GM12873 (cell line): ENCODE results near the gene ACRBP.

Source experiments
- TF ChIP-seq, protein P1 (sequence below): IDR thresholded peaks from 2 replicates; pipeline ENCODE4 v1.5.1; 2012; ENCODE audit warnings: low read depth, mild to moderate bottlenecking, moderate library complexity, low read length, control low read depth; ENCODE audit not compliant: insufficient read depth; ENCODE audit errors: missing control alignments

The ACRBP gene

DNA sequence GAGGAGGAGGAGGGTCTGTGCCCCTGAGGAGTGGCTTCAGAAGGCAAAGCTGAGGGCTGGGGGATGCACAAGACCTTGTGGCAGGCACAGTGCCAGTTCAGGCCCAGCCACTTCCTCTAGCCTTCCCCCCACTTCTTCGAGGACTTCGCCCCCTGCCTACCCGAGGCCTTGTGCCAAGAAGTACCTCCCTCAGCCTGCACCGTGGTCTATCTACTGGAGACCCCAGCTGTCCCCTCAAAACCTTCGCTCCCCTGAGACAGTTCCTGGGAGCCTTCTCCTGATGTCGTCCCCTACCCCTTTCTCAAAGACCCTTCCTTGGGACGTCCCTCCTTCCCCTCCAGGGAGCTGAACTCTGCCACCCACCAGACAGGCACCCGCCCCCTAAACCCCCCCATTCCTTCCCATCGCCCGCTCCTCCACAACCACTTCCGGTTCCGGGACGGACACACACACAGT, 41.3 kb upstream of the ACRBP start:
- TF ChIP-seq, protein P1, sequence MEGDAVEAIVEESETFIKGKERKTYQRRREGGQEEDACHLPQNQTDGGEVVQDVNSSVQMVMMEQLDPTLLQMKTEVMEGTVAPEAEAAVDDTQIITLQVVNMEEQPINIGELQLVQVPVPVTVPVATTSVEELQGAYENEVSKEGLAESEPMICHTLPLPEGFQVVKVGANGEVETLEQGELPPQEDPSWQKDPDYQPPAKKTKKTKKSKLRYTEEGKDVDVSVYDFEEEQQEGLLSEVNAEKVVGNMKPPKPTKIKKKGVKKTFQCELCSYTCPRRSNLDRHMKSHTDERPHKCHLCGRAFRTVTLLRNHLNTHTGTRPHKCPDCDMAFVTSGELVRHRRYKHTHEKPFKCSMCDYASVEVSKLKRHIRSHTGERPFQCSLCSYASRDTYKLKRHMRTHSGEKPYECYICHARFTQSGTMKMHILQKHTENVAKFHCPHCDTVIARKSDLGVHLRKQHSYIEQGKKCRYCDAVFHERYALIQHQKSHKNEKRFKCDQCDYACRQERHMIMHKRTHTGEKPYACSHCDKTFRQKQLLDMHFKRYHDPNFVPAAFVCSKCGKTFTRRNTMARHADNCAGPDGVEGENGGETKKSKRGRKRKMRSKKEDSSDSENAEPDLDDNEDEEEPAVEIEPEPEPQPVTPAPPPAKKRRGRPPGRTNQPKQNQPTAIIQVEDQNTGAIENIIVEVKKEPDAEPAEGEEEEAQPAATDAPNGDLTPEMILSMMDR = no peak

- TF ChIP-seq, protein P1 = no peak
These were observed 38.6 kb upstream of the ACRBP start for GRCh38 chr12:6685814-6686213.

- TF ChIP-seq, protein P1 = peak; percentile 65
These were observed 37.4 kb upstream of the ACRBP start for GRCh38 chr12:6684609-6685008.

DNA sequence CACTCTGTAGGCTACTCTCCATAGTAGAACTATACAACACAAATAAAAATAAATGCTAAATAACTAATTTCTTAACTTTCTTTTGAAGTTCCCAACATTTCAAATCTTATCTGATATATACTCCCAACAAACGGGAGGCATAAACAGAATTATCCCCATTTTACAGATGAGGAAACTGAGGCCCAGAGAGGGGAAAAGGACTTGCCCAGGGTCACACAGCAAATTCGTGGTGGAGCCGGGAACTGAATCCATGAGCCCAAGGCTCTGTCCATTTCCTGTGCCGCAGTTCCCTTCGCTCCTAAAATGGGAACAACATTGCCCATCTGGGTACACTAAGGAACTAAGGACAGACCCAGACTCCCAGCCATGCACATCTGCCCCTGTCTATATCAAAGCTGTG, 29.7 kb upstream of the ACRBP start:
- TF ChIP-seq, protein P1 = no peak

DNA sequence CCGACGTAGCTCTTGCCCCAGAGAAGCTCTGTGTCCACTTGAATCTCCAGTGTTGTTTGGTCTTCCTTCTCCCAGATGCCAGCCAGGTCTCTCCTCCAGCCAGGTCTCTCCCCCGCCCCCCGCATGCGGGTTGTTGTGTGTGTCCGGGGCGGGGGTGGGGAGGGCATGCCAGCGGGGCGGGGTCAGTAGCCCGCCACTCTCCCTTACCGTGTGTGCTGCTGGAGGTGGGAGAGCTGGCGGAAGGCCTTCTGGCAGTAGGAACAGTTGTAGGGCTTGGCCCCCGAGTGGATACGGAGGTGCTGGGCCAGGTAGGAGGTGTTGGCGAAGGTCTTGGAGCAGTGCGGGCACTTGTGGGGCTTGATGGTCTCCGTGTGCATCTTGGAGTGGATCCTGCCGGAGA, 24.9 kb upstream of the ACRBP start:
- TF ChIP-seq, protein P1 = no peak

- TF ChIP-seq, protein P1 = peak; percentile 22
These were observed 20.5 kb upstream of the ACRBP start for GRCh38 chr12:6667559-6668210.

DNA sequence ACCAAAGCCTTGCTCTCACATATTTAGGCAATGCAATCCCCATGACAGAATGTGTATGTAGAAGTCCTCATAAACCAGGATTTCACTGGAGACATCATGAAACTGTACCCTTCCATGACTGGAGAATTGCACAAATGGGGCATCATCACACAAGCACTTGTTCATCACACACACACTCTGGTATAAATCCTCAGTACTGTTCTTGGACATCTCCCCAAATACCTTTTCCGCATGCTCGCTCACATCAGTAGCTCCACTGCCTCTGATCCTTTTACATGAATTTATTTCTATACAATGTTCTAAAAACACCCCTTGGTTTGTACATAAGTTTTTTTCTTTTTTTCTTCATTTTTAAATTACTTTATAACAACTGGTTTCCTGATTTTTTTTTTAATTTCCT, 19.0 kb upstream of the ACRBP start:
- TF ChIP-seq, protein P1 = no peak

DNA sequence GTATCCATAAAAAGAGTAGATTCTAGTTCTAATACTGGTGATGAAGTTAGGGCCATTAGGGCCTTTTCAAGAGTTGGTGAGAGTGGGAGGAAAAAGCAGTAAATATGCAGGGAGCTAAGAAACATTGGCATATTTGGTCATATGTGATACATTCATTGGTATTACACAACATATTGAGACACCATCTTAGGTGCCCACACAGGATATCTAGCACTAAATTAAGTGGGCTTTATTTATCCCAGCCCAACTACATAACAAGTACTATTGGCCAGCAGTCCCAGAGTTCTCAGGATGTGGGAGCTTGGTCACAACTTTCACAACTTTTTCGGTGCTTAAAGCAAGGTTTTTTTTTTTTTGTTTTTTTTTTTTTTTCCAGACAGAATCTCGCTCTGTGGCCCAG, 17.7 kb upstream of the ACRBP start:
- TF ChIP-seq, protein P1 = no peak
